ELF-1 (cell line): ENCODE data around the gene ADM.

Experiments used
- DNase-seq: peaks from one replicate; pipeline ENCODE4 v3.0.0-alpha.2; 2016; ENCODE audit warnings: low read depth, low spot score

Gene ADM

DNA sequence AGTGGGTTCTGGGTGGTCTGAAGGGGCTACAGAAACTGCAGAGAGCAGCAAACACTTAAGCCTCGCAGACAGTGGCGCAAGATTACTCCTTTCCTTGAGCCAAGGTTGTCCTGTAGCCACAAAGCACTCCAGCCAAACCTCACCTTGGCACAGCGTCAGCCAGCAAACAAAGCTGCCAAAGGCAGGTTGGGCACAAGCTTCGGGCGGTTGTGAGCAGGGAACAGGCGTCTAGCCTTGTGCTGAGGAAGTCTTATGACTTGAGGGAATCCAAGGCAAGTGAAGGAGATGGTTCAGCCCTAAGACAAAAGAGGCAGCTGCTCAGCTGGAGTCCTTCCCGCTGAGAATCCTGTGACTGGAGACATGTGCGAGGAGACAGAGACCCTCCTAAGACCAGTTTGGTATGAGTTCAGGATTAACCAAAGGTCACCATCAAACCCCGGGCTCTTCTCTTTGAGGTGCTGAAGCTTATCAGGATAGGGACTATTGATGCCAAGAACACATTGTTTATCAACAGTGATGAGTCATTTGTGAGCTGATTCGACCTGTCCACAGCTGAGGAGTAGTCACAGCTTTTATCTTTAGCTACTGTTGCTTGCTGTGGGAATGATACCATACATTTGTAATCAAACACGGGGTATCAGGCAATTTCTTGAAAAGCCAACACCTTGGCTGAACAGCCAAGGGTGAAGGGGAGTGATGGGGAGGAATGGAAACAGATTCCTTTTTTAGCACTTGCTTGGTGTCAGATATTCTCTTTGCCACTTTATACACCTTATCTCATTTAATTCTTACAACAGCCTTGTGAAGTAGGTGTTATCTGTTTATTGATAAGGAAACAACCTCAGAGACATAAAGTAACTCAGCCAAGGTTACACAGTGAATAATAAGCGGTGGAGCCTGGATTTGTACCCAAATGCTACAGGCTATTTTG lies 4.6 kb downstream of the ADM start:
- peak; percentile 70 for DNase-seq

GRCh38 chr11:10310301-10310841 lies 5.5 kb downstream of the ADM start:
- DNase-seq, result peak; percentile 21

DNA sequence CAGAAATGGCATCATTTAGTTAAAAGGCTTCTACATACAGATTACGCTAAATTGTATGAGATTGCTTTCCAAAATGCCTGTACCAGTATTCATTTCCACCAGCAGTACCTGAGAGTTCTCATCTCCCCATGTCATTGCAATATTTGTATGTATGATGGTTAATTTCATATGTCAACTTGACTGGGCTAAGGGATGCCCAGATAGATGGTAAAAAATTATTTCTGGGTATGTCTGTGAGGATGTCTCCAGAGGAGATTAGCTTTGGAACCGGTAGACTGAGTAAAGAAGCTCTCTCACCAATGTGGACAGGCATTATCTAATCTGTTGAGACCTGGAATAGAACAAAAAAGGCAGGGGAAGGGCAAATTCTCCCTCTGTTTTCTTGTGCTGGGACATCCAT lies 6.9 kb downstream of the ADM start:
- DNase-seq, result no peak

- DNase-seq, result no peak
These were observed 9.6 kb downstream of the ADM start for GRCh38 chr11:10314199-10315072.

DNA sequence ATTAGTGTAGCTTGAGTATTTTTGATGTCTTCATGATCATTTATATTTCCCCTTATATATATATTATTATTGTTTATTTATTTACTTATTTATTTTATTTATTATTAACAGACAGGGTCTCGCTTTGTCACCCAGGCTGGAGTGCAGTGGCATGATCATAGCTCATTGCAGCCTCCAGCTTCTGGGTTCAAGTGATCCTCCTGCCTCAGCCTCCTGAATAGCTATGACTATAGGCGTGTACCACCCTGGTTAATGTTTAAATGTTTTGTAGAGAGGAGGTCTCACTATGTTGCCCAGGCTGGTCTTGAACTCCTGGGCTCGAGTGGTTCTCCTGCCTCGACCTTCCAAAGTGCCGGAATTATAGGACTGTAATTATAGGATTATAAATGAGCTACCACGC lies 10.2 kb downstream of the ADM start:
- DNase-seq, result no peak

DNA sequence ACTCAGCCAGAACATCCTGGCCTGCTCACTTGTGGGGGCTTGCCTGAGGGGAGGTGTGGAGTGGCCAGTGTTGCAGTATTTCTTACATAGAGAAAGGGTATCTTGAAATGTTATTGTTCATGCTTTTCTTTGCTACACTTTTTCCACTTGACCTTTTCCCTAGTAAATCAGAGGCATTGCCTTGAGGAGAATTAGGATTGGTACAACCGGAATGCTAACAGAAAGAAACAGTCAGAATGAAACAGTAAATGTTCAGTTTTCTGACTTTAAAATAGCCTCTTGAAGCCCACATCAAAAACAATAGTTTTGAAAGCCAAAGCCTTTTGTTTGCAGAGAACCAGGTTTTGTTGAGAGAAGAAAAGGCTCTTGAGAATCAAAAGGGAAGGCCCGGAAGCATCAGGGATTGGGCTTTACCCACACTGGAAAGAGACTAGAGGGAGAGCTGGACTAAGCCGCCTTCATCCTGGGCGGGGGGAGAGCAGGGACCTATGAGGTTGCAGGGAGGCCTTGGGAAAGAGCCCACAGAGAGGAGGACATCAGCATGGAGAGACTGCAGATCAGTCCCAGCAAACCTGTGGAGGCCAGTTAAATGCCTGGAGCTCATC lies 12.4 kb downstream of the ADM start:
- DNase-seq, result peak; percentile 44

DNA sequence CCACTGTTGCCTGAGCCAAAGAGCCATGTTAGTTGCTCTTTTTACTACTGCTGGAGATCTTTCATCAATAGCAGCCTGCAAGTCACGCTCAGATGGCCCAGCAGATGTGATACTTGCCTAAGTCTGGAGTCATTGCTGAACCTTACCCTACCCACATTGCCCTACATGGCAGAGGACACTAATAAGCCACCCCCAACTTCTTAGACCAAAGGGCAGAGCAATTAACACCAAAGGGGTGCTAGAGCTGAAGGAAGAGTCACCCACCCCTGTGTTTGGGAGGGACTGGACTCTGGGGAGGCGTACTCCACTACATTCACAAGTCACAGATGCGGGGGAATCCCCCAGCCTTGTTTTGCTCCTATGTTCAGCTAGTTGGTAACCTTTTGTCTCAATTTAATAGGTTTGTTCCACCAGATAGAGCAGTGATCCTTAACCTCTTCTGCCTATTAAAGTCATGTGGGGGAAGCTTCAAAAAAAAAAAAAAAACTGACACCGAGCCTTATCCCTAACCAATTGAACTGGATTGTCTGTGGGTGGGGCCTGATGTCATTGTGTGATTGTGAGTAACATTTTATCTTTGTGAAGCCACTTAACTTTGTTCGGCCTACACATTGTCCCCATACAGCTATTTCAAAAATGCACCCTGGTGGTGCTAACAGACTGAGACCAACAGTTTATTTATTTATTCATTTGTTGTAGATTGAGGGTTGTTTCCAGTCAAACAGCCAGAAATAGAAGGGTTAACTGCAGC lies 13.1 kb downstream of the ADM start:
- no peak for DNase-seq

GRCh38 chr11:10318527-10318802 lies 13.6 kb downstream of the ADM start:
- no peak for DNase-seq

GRCh38 chr11:10319702-10320558 lies 15.1 kb downstream of the ADM start:
- DNase-seq, result no peak

DNA sequence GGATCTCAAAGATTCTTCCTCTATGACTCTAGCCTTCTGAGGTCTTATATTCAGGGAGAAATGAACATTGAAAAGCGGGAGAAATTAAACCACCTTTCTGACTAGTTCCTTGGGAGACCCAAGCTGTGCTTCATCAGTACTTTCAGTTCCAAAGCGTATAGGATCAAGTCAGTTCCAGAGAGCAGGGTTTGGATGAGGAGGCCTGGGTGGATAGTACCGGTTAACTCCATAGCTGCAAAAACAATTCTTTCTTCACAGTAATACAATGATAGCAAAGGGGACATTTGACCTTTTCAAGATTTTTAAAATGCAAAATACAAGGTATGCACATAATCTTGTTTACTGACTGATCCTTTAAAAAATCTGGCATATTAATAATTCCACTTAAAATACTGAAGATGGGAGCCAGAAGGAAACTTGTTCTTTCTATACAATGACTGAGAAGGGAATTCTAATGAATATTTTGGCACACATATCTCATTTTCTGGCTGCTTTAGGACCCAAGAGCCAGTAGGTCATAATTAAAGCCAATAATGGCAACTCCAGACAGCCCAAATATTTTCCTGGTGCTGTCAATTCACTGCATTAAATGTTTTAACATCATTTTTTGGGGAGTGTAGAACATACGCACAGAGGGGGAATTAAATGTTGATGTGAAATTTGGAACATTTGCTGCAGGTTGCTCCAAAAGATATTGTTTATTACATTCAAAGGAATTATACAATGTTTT lies 16.0 kb downstream of the ADM start:
- no peak for DNase-seq

DNA sequence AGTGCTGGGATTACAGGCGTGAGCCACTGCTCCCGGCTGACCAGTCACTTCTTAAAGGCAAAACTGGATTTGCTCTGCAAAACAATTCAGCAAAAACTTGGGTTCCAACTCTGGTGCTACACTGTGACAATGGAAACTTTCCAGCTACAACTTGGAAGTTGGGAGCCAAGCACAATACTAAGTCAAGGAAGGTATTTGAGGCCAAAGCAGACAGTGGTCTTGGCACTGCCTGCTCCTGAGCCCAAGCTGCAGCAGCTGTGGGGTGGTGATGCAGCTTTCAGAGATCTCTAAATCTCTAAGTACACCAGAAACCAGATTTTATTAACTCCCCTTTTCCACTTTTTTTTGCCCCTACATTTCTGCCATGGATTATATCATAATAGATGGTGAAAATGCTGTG lies 17.5 kb downstream of the ADM start:
- no peak for DNase-seq

DNA sequence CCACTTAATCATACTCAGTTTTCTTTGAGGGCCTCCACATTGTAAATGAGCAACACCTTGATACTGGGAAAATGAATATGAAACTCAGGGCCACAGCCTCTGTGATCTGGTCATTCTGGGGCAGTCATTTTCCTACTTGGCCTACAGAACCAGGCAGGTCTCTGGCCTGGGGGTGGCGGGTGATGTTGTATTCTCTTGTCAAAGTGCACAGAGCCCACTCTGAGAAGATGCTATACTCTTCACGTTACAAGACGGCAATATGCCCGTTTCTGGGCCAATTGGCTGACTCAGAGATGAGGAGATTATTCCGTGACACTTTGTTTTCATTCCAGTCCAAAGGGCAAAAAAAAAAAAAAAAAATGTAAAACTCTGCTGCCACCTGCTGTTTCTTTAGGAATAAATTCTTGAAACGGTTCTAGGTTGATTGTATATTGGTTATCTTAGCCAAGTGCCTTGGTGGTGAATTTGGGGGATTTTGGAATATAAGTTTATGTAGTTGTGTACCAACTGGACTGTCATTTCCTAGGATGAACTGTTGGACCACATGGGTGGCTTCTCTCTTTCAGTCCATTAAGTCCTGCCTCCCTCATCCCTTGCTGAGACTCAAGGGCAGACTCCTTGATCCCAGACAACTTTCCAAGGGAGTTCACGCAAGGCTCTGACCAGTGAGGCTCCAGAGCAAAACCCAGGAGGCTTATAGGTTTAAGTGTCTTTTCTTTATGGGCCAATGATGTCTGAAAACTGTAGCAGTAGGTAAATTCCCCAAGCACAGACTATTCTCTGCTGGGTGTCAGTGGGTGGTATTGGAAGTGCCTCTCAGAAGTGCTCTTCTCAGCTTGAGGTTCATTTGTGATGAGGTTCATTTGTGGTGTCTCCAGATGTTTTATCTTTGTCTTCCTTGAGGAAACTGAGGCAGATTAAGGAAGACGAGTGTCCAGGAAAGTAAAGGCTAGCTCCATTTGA lies 18.2 kb downstream of the ADM start:
- DNase-seq, result peak; percentile 67

- no peak for DNase-seq
These were observed 18.9 kb downstream of the ADM start for GRCh38 chr11:10323793-10324170.

- DNase-seq, result no peak
These were observed 19.6 kb downstream of the ADM start for GRCh38 chr11:10324474-10324873.

DNA sequence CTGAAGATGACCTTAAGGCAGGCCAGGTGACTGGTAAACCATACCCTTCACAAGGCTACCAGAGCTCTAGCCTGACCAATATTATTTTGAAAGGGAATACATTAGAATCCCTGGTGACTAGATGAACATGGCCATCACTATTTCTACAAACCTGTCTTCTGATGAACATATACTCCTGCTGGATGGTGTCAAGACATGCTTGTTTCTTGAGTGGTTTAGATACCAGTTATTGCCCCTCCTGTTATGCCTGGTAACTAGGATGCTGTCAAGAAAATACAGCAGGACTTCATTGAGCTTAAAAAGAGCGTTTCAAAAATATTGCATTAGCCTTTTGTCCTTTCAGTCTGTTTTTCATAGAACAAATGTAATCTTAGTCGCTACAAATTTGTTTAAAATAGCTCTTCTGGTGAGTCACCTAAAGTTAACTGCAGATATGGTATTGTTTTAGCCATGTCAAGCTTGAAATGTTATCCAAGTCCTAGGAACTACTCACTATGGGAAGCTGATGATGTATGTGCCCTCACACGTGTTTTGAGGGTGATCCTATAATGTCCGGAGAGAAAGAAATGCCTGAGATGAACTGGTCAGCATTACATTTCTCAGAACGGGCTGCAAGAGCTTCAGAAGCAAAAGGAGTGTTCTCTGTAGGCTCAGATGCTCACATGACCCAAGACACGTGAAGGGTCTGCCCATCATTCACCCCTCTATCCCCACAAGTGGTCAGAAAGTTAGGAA lies 20.6 kb downstream of the ADM start:
- no peak for DNase-seq

GRCh38 chr11:10326012-10326964 lies 21.4 kb downstream of the ADM start:
- peak; percentile 35 for DNase-seq

DNA sequence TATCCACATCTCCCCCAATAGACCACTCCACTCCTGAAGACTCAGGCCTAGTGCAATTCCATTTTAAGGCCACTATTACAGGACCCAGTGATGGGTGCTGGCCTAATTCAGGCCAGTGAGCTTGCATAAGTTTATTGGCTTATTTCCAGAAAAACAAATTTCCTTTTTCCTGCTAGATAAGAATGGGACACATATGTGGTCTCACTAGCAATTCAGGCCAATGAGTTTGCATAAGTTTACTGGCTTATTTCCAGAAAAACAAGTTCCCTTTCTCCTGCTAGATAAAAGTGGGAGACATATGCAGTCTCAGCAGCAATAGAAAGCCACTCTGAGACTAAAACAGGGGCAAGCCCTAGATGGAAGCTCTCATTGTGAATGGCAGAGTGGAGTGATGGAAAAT lies 22.4 kb downstream of the ADM start:
- no peak for DNase-seq
